IMR-90 (cell line): Measurements from ENCODE around the gene GLIS1. TPM values are rescaled to one million over a fixed set of nuclear protein-coding genes. Genes with fewer than 3 reads are reported as not detected.

Experiments used
- ATAC-seq: fragments of 200-7000 bp; cut with Tn5 transposase; 2 replicates; pipeline ENCODE4 v1.9.1; 2020; ENCODE audit warnings: low read depth, mild to moderate bottlenecking, moderate library complexity
- BruUV-seq: library from RNA; stranded (reverse); fragments of 400-500 nt; replicated peaks from 2 replicates; lab custom pipeline; 2021; lab: Mats Ljungman, UMichigan
- CTCF ChIA-PET: fragments of 300-600 bp; formaldehyde crosslinking; extraction: SDS; loops from one replicate; lab custom pipeline; 2021; ENCODE audit warnings: antibody characterized with exemption; lab: Yijun Ruan, JAX
- POLR2A ChIA-PET: fragments of 300-600 bp; sonication (Branson Sonifier 250); formaldehyde crosslinking; loops from one replicate; lab custom pipeline; 2022; ENCODE audit warnings: antibody characterized with exemption; ENCODE audit not compliant: unreplicated experiment; lab: Charles Lee
- DNase-seq: peaks from one replicate; pipeline ENCODE4 v3.0.0; 2013
- H2AFZ ChIP-seq: replicated peaks from 2 replicates; pipeline ENCODE3; 2013; ENCODE audit warnings: low read length, mild to moderate bottlenecking; ENCODE audit not compliant: poor library complexity
- H2AK5ac ChIP-seq: 2 replicates; pipeline ENCODE4 v1.6.1; 2013; ENCODE audit warnings: low read depth, low read length, inconsistent platforms
- H2AK9ac ChIP-seq: replicated peaks from 2 replicates; pipeline ENCODE3; 2013; ENCODE audit warnings: mild to moderate bottlenecking, low read depth, low read length, moderate library complexity; ENCODE audit not compliant: poor library complexity
- H2BK120ac ChIP-seq: 2 replicates; pipeline ENCODE4 v1.6.1; 2013; ENCODE audit warnings: low read depth, low read length, inconsistent platforms
- H2BK15ac ChIP-seq: 3 replicates; pipeline ENCODE4 v1.6.1; 2013; ENCODE audit warnings: low read depth, low read length, inconsistent platforms
- H2BK20ac ChIP-seq: 2 replicates; pipeline ENCODE4 v1.6.1; 2013; ENCODE audit warnings: low read depth, mild to moderate bottlenecking, inconsistent platforms, low read length, moderate library complexity
- H2BK5ac ChIP-seq: 2 replicates; pipeline ENCODE4 v1.6.1; 2013; ENCODE audit warnings: mild to moderate bottlenecking, low read depth, low read length, inconsistent platforms; ENCODE audit not compliant: poor library complexity, severe bottlenecking
- H3K14ac ChIP-seq: replicated peaks from 2 replicates; pipeline ENCODE4 v1.6.1; 2013; ENCODE audit warnings: low read depth, low read length, inconsistent platforms
- H3K18ac ChIP-seq: 2 replicates; pipeline ENCODE4 v1.6.1; 2013; ENCODE audit warnings: low read depth, low read length, control low read depth
- H3K23ac ChIP-seq: 2 replicates; pipeline ENCODE4 v1.6.1; 2013; ENCODE audit warnings: low read depth, low read length, inconsistent platforms
- H3K27ac ChIP-seq: 2 replicates; pipeline ENCODE4 v1.5.1; 2013; ENCODE audit warnings: mild to moderate bottlenecking, control low read depth, low read length; ENCODE audit not compliant: insufficient read depth
- H3K27me3 ChIP-seq: 2 replicates; pipeline ENCODE4 v1.6.1; 2013; ENCODE audit warnings: low read length; ENCODE audit not compliant: control insufficient read depth, insufficient read depth
- H3K36me3 ChIP-seq: 2 replicates; pipeline ENCODE4 v1.6.1; 2013; ENCODE audit warnings: low read length, mixed read lengths; ENCODE audit not compliant: control insufficient read depth, insufficient read depth
- H3K4ac ChIP-seq: 2 replicates; pipeline ENCODE4 v1.6.1; 2013; ENCODE audit warnings: low read depth, low read length, inconsistent platforms
- H3K4me1 ChIP-seq: 2 replicates; pipeline ENCODE4 v1.6.1; 2013; ENCODE audit warnings: low read length, mixed read lengths; ENCODE audit not compliant: control insufficient read depth, insufficient read depth
- H3K4me2 ChIP-seq: 2 replicates; pipeline ENCODE4 v1.6.1; 2013; ENCODE audit warnings: low read depth, mild to moderate bottlenecking, control low read depth, low read length, moderate library complexity
- H3K4me3 ChIP-seq: 2 replicates; pipeline ENCODE4 v1.5.1; 2013; ENCODE audit warnings: low read depth, mild to moderate bottlenecking, control low read depth, low read length, moderate library complexity; ENCODE audit not compliant: insufficient read depth
- H3K56ac ChIP-seq: 2 replicates; pipeline ENCODE4 v1.6.1; 2013; ENCODE audit warnings: low read length, inconsistent platforms; ENCODE audit not compliant: insufficient read depth; ENCODE audit errors: extremely low read depth
- H3K79me1 ChIP-seq, 2 experiments: 2 replicates each; pipeline ENCODE4 v1.6.1; 2013; ENCODE audit warnings: low read length in 2 of 2, inconsistent platforms in 1 of 2, low read depth in 1 of 2
- H3K9ac ChIP-seq: 2 replicates; pipeline ENCODE4 v1.6.1; 2013; ENCODE audit warnings: low read depth, low read length, control low read depth
- H3K9me1 ChIP-seq: 2 replicates; pipeline ENCODE4 v1.6.1; 2013; ENCODE audit warnings: low read length, inconsistent platforms; ENCODE audit not compliant: insufficient read depth
- H3K9me3 ChIP-seq: 2 replicates; pipeline ENCODE4 v1.6.1; 2013; ENCODE audit warnings: low read length; ENCODE audit not compliant: control insufficient read depth, insufficient read depth
- H4K20me1 ChIP-seq: 2 replicates; pipeline ENCODE4 v1.6.1; 2013; ENCODE audit warnings: low read length, inconsistent platforms; ENCODE audit not compliant: insufficient read depth
- H4K5ac ChIP-seq: 2 replicates; pipeline ENCODE4 v1.6.1; 2013; ENCODE audit warnings: mild to moderate bottlenecking, low read depth, low read length, control low read depth
- H4K8ac ChIP-seq, 2 experiments: 2 replicates each; pipeline ENCODE4 v1.6.1; 2013; ENCODE audit warnings: low read depth in 2 of 2, low read length in 2 of 2, control low read depth in 1 of 2, inconsistent platforms in 1 of 2
- H4K91ac ChIP-seq: 2 replicates; pipeline ENCODE4 v1.6.1; 2013; ENCODE audit warnings: low read depth, low read length, inconsistent platforms; ENCODE audit not compliant: insufficient read depth
- BHLHE40 ChIP-seq: fragments of 150-350 bp; IDR thresholded peaks from 2 replicates; pipeline ENCODE4 v1.6.1; 2016; ENCODE audit warnings: mild to moderate bottlenecking, low read depth, low read length
- CHD1 ChIP-seq: IDR thresholded peaks from 2 replicates; pipeline ENCODE4 v1.6.1; 2012; ENCODE audit warnings: low read depth, low read length, improper control_type of control experiment
- ELK1 ChIP-seq: fragments of 150-350 bp; IDR thresholded peaks from 2 replicates; pipeline ENCODE4 v1.6.1; 2016; ENCODE audit warnings: low read depth, mild to moderate bottlenecking, low read length, moderate library complexity, borderline replicate concordance
- FOS ChIP-seq: fragments of 150-350 bp; IDR thresholded peaks from 2 replicates; pipeline ENCODE4 v1.6.1; 2016; ENCODE audit warnings: low read depth, low read length
- MAFK ChIP-seq: IDR thresholded peaks from 2 replicates; pipeline ENCODE4 v1.6.1; 2012; ENCODE audit warnings: low read depth, low read length, improper control_type of control experiment
- MAZ ChIP-seq: IDR thresholded peaks from 2 replicates; pipeline ENCODE4 v1.6.1; 2012; ENCODE audit warnings: low read depth, mild to moderate bottlenecking, low read length, improper control_type of control experiment, moderate library complexity, borderline replicate concordance
- MXI1 ChIP-seq: IDR thresholded peaks from 2 replicates; pipeline ENCODE4 v1.6.1; 2012; ENCODE audit warnings: low read depth, mild to moderate bottlenecking, low read length, moderate library complexity, borderline replicate concordance
- NFE2L2 ChIP-seq: fragments of 150-350 bp; IDR thresholded peaks from 2 replicates; pipeline ENCODE4 v1.6.1; 2016; ENCODE audit warnings: low read depth, mild to moderate bottlenecking, low read length
- POLR2A ChIP-seq: IDR thresholded peaks from 2 replicates; pipeline ENCODE4 v1.6.1; 2012; ENCODE audit warnings: mild to moderate bottlenecking, low read depth, low read length
- RCOR1 ChIP-seq: IDR thresholded peaks from 2 replicates; pipeline ENCODE4 v1.6.1; 2012; ENCODE audit warnings: mild to moderate bottlenecking, low read length, improper control_type of control experiment; ENCODE audit not compliant: insufficient replicate concordance
- RFX5 ChIP-seq: IDR thresholded peaks from 2 replicates; pipeline ENCODE4 v1.8.0; 2012; ENCODE audit warnings: low read depth, mild to moderate bottlenecking, low read length, moderate library complexity
- SMC3 ChIP-seq: fragments of 150-350 bp; IDR thresholded peaks from 2 replicates; pipeline ENCODE4 v1.6.1; 2016; ENCODE audit warnings: low read depth, mild to moderate bottlenecking, antibody characterized with exemption, low read length, moderate library complexity
- WGBS, 2 experiments: methylation state at CpG; one replicate each; pipeline versions ENCODE4 v1.1.5 to v1.1.7; 2013; ENCODE audit warnings: missing lambda C conversion rate in 2 of 2; ENCODE audit not compliant: insufficient read length in 1 of 2; ENCODE audit errors: extremely low coverage in 2 of 2; 5-methylcytosine and 5-hydroxymethylcytosine counted together
- dilution Hi-C: fragments of 300-500 bp; cut with HindIII; formaldehyde crosslinking; loops from one replicate; pipeline ENCODE4 v1.14.3; 2018; ENCODE audit warnings: low sequenced_read_pairs; ENCODE audit not compliant: unreplicated experiment
- in situ Hi-C: fragments of 300-500 bp; cut with MboI; formaldehyde crosslinking; loops from 3 replicates; pipeline ENCODE4 v1.14.3; 2019; ENCODE audit warnings: low sequenced_read_pairs, inconsistent platforms, mixed read lengths
- intact Hi-C: fragments of 100-400 bp; cut with micrococcal nuclease; formaldehyde crosslinking; loops from 2 replicates; pipeline ENCODE4 v1.10.0; 2022
- polyA plus RNA-seq, 3 experiments: library from polyadenylated mRNA; depleted of rRNA; stranded (reverse); fragments of >200 nt; gene quantifications; 2 replicates each; pipeline ENCODE4 v1.2.3, GENCODE V29; 2012; ENCODE audit warnings: low replicate concordance in 1 of 3
- total RNA-seq: library from RNA; depleted of rRNA; stranded (reverse); fragments of >200 nt; gene quantifications from 2 replicates; pipeline ENCODE4 v1.2.3, GENCODE V29; 2012
- TF ChIP-seq, protein P1 (sequence below): conservative IDR thresholded peaks from 2 replicates; pipeline ENCODE4 v1.5.1; 2012; ENCODE audit warnings: mild to moderate bottlenecking, low read depth, low read length, improper control_type of control experiment

GLIS1 gene
- total and polyA plus RNA-seq, 2 of the 4 experiments (the other 2 are of a cell fraction), result 0.18 to 2.3 TPM

DNA sequence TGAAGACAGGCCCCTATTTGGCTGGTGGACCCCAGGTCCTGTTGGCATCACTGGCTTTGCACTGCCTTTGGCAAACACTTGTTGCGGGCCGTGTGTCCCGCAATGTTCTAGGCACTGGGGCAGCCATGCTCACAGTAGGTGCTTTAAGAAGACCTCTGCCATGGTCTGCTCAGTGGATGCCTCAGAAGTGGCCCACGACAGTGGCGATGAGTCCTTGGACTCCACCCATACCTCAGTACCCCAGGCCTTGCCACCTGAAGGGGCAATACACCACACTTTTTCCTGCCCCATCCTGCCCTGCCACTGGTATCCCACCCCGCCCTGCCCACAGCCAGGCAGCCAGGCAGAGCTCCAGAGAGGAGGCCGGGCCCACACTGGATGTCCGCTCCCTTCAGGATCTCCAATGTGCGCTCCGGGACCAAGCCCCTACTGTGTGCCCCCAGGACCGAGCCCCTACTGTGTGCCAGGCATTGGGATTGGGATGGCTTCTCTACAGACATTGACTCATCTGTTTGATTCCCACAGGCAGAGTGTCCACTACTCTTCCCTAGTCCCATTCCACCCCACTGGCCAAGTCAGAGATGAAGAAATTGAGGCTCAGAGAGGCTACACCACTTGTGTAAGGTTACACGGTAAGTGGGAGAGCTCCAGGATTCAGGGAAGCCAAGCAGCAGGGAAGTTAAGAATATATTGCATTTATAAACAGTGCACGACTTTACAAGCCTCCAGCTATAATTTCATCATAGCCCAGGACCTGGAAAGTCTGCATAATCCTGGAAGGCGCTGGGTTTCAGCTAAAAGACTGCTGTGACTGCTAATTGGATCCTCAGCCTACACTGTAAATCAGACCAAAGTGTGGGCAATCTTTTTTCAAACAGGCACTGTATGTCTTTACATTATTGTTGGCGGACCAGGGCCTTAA, 178.1 kb downstream of the GLIS1 start:
- POLR2A ChIA-PET, result no interaction called here
- 82% methylated on average over 4 of the region's 15 CpGs; no CpG with 5 or more reads in 1 of the 2 experiments for WGBS, 2 experiments
- ATAC-seq, result peak; percentile 72
- TF ChIP-seq MAFK (no peak), CHD1 (no peak), RFX5 (no peak), POLR2A (no peak), SMC3 (no peak), MXI1 (no peak), NFE2L2 (no peak), BHLHE40 (no peak), RCOR1 (no peak), ELK1 (no peak), FOS (no peak), MAZ (no peak)
- TF ChIP-seq, protein P1, sequence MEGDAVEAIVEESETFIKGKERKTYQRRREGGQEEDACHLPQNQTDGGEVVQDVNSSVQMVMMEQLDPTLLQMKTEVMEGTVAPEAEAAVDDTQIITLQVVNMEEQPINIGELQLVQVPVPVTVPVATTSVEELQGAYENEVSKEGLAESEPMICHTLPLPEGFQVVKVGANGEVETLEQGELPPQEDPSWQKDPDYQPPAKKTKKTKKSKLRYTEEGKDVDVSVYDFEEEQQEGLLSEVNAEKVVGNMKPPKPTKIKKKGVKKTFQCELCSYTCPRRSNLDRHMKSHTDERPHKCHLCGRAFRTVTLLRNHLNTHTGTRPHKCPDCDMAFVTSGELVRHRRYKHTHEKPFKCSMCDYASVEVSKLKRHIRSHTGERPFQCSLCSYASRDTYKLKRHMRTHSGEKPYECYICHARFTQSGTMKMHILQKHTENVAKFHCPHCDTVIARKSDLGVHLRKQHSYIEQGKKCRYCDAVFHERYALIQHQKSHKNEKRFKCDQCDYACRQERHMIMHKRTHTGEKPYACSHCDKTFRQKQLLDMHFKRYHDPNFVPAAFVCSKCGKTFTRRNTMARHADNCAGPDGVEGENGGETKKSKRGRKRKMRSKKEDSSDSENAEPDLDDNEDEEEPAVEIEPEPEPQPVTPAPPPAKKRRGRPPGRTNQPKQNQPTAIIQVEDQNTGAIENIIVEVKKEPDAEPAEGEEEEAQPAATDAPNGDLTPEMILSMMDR, result no peak

More for the DNA sequence above, 178.1 kb downstream of the GLIS1 start:
- no peaks in the 10 kb centered on the region for H3K9me3 ChIP-seq
- no peak overlapping the region for H4K5ac ChIP-seq
- peaks cover 16% of the 10 kb centered on the region for H4K20me1 ChIP-seq
- no peak overlapping the region for H2BK120ac ChIP-seq
- no peak overlapping the region for H2AK9ac ChIP-seq
- H3K4me1 ChIP-seq, result peaks cover 6% of the 10 kb centered on the region; the same call in 1 of the 2 replicates
- H3K27ac ChIP-seq, result no peak overlapping the region
- H3K79me1 ChIP-seq, result peaks cover 3 to 9% of the 10 kb centered on the region in 2 experiments; a peak in 1 of 4 replicates
- H3K4me3 ChIP-seq, result no peak overlapping the region
- no peak overlapping the region for H2BK15ac ChIP-seq
- no peaks in the 10 kb centered on the region for H3K27me3 ChIP-seq
- H3K23ac ChIP-seq, result no peak overlapping the region
- H3K14ac ChIP-seq, result no peak overlapping the region
- H2AK5ac ChIP-seq, result no peak overlapping the region
- no TSS peak for BruUV-seq
- H2AFZ ChIP-seq, result no peak overlapping the region
- H2BK20ac ChIP-seq, result no peak overlapping the region; the same call in 1 of the 2 replicates
- no peak overlapping the region for H4K91ac ChIP-seq
- dilution Hi-C loops (no loop called here), in situ Hi-C loops (no loop called here), intact Hi-C loops (loop anchor here (5.0 kb wide), 1 partner anchor 191 kb away; no protein-coding TSS in a partner anchor)
- DNase-seq, result peak; percentile 44
- H3K18ac ChIP-seq, result no peak overlapping the region; the same call in 1 of the 2 replicates
- H3K9me1 ChIP-seq, result peaks cover 18% of the 10 kb centered on the region
- no peak overlapping the region for H3K9ac ChIP-seq
- no peak overlapping the region for H3K4ac ChIP-seq
- peaks cover 2% of the 10 kb centered on the region; the same call in 1 of the 2 replicates for H3K36me3 ChIP-seq
- no peak overlapping the region for H2BK5ac ChIP-seq
- CTCF ChIA-PET, result interaction anchor here (0.9 kb wide), 1 partner anchor 10 kb away, joined by 3 read pairs; no protein-coding TSS in a partner anchor
- no peak overlapping the region for H3K56ac ChIP-seq
- H3K4me2 ChIP-seq, result no peak overlapping the region
- H4K8ac ChIP-seq, result no peak overlapping the region
